ENCODE data around the gene CIDEB.

CIDEB gene

DNA sequence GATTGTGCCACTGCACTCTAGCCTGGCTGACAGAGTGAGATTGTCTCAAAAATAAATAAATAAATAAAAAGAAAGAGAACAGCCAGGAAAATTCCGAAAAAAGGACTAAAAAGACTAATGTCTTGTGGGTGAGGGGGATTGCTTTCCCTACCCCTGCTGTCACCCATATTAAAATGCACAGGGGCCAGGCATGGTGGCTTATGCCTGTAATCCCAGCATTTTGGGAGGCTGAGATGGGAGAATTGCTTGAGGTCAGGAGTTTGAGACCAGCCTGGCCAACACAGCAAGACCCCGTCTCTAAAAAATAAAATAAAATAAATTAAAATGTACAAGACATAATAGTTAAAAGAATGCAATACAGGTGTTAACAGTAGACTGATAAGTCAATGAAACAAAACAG is 14.3 kb downstream of the CIDEB start:
- DNase-seq (ENCODE audit: insufficient read length, low spot score) (no peak), FAIRE-seq (no peak)

DNA sequence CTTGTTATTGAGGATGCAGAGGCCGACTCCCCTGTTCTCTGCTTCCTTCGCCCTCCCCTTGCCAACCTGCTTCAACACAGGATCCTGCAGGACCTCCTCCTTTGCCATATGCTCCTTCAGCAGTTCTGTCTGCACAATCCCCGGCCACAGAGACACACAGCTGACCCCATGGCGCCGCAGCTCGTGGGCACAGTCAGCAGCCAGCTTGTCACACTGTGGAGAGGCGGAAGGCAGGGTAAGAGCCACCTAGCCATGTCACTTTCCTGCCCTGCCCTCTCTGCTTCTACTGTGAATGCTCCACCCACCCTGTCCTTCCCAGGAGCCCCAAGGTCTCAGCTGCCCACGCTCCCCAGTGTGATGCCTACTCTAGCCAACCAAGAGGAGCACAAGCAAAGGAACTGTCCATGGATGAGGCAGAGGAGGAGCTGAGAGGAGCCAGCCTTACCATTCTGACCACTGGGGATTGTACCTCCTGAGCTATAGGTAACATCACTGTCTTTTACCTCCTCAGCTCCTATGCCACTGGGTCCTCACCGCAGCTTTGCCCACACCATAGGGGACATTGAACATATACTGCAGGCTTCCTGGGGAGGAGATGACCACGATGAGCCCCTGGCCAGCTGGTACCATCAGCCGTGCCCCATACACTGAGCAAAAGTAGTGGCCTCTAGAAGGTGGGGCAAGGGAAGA is 15.5 kb downstream of the CIDEB start:
- FAIRE-seq = no peak
- DNase-seq (ENCODE audit: insufficient read length, low spot score) = no peak

DNA sequence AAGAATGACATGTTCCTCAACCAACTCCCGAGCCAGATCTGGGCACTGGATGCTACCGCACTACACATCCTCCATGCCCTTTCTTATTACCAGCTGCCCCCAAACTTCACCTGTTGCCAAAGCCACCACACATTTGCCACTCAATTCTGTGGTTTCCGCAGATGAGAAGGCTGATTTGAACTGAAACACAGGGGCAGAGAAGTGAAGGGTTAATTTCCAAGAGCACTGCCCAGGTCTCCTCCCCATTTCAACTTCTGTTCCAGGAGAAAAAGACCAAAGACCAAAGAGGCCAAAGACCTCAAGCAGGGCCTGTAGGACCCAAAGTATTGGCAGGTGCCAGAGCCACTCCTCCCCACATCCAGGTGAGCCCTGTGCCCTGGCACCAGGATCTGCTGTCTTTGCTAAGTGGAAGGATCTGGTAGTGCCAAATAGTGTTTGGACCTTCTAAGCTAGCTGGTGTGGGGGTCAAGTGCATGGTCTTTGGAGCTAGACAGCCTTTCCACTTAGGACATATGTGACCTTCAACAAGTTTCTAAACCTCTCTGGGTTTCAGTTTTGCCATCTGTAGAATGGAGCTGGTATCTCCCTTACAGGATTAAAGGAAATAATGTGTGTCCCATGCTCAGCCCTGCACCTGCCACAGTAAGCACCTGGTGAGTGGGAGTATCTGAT is 16.2 kb downstream of the CIDEB start:
- no peak for FAIRE-seq
- DNase-seq (ENCODE audit: insufficient read length, low spot score) = no peak

DNA sequence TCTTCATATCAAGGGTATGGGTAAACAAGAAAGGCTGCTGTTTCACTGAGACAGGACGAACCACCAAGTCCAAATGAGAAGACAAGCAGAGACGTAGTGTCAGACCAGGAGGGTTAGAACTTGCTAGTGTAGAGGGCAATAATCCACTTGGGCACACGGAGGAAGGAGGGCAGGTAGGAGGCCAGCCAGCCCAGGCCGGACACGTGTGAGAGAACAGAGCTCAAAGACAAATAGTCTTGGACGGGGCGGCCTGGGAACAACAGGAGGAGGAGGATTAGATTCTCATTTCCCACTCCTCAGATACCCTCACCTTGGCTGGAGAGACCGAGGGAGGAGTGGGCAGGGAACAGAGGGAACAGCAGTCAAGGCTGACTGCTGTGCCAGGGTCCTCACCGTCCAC is 17.0 kb downstream of the CIDEB start:
- DNase-seq (ENCODE audit: insufficient read length, low spot score) (no peak), FAIRE-seq (no peak)

DNA sequence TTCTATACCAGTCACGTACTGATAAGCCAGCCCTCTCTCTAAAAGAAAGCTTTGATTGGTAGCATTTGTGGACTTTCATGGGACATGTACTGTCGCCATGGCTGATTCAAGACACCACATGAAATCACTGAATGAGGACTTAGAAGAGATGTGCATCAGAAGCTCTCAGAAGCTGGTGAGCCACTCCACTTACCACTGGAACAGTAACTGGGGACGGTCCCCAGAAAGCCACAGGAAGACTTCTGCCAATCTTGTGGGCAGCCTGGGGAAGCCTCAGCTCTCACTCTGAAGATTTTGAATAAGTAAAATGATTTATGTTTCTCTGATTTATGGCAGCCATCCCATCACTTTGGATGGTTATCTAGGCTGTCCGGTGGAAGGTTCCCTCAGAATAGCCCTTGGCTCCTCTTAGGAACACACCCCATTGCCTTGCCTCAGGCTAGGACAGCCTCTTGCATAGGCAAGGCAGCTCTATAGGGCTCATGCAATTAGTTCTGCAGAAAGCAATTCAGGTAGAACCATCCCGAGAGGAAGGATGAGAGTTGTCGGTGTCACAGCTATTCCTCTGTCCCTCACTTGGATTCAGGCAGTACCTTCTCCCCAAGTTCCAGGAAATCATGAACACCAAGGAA is 18.0 kb downstream of the CIDEB start:
- no peak for FAIRE-seq
- DNase-seq (ENCODE audit: insufficient read length, low spot score) = no peak

DNA sequence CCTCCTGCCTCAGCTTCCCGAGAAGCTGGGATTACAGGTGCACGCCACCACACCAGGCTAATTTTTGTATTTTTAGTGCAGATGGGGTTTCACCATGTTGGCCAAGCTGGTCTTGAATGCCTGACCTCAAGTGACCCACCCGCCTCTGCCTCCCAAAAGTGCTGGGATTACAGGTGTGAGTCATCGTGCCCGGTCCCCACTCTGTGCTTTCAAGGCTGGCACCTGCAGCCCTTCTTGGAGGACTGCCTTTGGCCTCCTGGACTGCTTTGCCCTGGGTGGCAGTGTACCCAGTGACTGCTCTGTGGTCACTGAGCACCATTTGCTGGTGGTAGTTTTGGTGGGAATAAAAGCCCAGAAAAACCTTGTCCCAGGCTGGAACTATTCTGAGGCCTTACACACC is 20.8 kb downstream of the CIDEB start:
- DNase-seq (ENCODE audit: insufficient read length, low spot score) (no peak), FAIRE-seq (no peak)

DNA sequence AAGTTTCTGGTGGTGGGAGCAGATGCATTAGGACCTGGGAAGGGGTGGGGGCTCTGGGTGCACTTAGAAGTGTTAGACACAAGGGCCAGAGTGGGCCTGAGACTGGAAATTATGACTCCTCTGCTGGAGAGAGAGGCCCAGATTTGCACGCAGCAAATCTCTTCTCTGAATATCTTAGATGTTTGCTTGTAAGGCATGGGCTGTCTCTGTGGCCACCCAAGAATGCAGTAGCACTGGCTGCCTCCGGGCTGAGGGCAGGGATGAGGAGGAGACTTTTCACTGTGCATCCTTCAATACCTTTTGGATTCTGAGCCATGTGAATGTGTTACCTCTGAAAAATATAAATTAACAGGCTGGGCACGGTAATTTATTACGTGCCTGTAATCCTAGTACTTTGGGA is 22.4 kb downstream of the CIDEB start:
- DNase-seq (ENCODE audit: insufficient read length, low spot score) (no peak), FAIRE-seq (no peak)

DNA sequence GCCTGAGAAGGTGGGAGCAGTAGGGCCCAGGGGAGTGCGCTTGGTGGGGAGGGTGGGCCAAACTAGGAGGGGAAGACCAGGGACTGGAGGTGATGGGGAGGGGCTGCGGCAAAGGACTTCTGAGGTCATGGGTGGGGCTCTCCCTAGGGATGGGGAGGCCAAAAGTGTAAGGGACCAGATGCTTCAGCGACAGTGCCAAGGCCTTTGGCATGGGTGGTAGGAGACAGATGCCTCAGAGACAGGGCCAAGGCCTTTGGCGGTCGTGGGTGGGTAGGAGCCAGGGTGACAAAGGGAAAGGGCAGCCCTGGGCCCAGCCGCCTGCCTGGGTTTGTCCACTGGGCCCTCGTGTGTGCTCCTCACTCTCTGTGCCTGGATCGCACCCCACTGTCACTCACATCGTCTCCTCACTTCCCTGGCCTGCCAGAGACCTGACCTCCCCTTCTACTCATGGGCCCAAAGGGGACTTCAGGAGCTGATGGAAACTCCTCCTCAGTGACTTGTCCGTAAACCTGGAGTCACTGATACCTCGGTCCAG is 23.2 kb downstream of the CIDEB start:
- DNase-seq (ENCODE audit: insufficient read length, low spot score) = no peak
- no peak for FAIRE-seq

DNA sequence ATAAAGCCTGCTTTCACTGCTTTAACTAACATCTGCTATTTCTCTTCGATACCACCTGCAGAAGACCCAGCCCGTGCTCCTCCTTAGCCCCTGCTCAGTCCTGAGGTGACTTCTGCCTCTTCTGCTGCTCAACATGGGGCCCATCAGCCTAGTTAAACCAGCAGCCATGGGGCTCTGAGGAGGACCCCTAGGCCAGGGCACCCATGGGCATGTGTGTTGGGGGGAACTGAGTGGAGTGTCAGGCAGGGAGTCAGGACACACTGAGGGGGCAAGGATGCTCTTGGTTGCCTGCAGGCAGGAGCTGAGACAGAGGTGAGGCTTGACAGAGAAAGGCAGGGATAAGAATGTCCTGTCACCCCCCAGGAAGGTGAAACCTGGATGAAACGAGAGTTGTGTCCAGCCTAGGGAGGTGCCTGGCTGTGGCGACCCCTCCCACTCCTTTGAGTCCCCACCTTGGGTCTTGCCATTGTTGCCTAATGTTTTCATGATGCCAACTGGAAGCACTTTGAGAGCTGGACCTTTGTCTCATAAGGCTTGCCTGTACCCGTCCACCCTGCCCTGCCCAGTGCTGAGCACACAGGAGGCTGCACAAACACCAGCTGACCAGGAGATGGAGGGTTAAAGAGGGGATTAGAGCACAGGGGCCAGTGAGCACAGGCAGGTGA is 23.8 kb downstream of the CIDEB start:
- no peak for FAIRE-seq
- DNase-seq (ENCODE audit: insufficient read length, low spot score) = no peak

DNA sequence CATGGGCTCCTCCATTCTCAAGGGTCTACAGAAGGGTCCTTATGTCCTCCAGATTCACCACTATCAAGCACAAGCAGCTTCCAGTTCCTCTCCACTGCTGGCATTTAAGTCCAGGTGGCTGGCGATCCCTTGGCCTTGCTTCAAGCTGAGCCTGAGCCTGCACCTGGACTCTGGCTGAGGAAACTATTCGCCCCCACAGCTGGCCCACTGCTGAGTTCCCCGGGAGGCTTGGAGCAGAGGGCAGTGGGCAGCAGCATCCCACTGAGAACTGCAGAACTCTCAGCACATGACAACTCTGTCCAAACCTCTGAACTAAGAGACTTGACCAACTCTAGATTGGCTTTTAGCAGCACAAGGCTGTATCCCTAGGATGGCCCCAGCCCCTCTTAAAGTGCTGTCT is 25.0 kb downstream of the CIDEB start:
- DNase-seq (ENCODE audit: insufficient read length, low spot score) = no peak
- FAIRE-seq = no peak

DNA sequence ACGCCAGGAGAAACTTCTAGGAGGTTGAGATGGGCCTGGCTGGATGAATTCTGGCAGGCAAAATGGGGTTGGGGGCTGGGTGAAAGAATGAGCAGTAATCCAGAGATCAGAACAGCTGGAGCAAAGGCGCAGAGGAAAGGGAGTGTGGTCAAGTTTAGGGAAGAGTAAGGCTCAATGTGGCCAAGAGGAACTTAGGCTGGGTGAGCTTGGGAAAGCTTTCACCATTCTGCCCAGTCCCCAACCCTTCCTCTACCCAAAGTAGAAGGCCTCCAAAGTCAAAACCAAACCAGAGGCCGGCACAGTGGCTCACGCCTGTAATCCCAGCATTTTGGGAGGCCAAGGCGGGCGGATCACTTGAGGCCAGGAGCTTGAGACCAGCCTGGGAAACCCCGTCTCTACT is 26.1 kb downstream of the CIDEB start:
- FAIRE-seq = no peak
- no peak for DNase-seq (ENCODE audit: insufficient read length, low spot score)

DNA sequence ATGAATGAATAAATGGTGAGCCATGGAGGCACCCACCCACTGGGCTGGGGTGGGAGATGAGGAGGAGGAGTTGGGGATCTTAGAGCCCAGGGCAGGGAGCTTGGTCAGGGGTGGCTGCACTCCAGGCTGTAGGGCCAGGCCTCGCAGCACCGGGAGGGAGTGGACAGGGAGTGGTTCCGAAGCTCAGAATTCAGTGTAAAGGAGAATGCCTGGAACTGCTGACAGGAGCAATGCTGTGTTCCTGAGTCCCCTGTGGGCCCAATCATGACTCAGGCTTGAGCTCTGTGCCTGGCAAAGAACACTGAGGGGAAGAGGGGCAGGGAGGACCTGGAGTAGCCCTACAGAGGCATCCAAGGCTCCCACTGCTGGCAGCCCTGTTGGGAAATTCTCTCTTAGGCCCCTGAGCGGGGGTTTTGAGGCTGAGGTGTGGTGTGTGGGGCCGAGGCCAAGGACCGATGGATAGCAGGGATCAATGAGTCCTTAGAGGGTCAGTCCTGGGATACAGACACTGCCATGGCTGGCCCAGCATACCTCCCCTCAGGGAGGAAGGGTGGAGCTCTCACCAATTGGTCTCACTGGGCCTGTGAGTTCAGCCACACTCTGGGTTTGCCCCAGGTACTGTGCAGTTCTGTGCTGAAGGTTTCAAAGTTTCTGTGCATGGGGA is 26.8 kb downstream of the CIDEB start:
- FAIRE-seq = no peak
- no peak for DNase-seq (ENCODE audit: insufficient read length, low spot score)

DNA sequence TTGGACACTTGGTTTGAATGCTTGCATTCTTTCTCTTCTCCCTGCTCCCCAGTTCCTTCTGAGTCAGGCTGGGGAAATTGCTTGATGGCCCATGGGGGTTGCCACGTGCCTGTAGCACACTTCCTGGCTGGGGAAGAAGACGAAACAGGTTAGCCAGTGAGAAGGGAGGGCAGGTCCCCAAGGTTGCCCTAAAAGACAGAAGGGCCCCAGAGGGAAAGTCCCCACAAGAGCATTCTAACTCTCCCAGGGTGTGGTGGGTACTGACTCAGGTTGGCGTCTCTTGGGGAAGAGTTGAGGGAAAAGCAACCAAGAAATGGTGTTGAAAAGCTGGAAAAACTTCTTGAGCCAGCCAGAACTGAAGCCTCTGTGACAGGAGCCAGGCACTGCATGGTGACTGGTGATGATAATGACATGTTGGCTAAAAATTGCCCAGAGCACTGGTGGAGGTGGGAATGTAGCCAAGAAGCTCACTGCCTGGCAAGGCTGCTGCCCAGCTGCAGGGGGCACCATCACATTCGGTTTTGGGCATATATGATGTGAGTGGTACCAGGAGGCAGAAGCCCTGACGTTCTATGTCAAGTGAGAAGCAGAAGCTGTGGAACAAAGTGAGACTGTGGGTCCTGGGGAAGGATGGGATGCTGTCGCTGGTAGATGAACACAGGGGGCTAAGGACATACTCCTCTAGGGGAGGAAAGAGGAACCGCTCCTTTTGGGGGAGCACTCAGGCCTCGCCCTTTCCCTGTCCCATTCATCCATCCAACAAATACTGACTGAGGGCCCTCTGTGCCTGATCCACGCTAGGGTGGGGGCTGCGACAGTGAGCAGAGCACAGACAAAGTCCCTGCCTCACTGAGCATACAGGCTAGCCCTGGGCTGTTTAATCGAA is 28.2 kb downstream of the CIDEB start:
- DNase-seq (ENCODE audit: insufficient read length, low spot score) (no peak), FAIRE-seq (no peak)

DNA sequence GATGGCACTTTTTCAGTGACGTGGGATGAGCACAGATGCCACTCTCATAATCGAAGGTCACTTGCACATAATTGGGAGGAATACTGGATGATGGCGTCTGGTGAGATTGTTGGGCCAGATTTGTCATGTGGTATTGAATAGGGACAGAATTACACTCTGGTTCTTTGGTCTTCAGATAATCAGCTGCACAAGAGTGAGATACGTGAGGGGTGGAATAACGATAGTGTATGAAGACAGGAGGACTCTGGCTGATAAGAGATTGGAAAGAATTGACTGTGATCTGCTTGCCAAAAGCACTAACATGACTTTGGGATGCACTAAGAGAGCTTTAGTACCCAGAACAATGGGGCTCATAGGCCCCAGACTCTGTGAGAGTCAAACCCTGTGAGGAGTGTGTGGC is 29.4 kb downstream of the CIDEB start:
- FAIRE-seq (no peak), DNase-seq (ENCODE audit: insufficient read length, low spot score) (no peak)

DNA sequence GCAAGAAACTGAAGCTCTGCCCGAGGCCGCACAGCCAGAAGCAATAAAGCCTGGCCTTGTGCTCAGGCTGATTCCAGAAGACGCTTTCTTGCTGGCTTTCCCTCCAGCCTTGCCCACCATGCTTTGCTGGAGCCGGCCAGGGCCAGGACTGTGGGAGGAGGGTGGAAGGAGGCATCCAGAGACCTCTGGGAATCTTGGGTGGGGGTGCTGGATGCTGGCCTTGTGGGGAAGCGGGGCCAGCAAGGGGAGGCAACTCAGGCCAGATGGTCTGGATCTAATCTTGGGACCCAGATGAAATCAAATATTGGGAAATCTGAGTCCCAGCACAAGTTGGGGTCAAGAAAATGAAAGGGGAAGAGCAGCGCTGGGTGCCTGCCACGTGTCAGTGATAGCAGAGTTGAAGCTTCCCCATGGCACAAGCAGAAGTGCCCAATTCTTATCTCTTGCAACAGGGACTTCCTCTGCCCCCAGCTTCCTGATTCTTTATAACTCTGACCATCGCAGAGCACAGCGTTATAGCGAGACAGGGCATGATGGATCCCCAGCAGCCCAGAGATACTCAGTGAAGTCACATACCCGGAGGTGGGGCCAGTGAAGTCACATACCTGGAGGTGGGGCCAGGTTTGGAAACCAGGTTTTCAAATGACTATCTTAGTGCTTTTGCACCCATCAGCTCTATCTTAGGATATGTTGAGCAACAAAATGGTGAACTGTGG is 30.0 kb downstream of the CIDEB start:
- no peak for DNase-seq (ENCODE audit: insufficient read length, low spot score)
- no peak for FAIRE-seq

DNA sequence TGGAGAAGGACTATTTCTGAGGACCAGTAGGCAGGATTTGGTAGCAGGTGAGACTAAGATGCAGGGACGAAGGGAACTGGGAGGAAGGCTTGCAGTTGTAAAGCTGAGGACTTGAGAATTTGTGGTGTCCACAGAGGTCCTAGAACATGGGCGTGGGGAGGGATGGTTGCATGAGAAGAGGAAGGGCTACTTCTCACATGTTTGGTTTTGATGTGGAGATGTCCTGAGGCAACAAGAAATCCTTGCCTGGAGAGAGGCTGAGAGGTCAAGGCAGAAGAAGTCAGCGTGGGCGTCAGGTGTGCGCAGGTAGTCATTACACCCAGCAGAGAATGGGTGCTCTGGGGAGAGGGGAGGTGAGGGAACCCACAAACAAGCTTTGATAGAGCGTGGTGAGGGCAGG is 30.7 kb downstream of the CIDEB start:
- FAIRE-seq (no peak), DNase-seq (ENCODE audit: insufficient read length, low spot score) (no peak)

DNA sequence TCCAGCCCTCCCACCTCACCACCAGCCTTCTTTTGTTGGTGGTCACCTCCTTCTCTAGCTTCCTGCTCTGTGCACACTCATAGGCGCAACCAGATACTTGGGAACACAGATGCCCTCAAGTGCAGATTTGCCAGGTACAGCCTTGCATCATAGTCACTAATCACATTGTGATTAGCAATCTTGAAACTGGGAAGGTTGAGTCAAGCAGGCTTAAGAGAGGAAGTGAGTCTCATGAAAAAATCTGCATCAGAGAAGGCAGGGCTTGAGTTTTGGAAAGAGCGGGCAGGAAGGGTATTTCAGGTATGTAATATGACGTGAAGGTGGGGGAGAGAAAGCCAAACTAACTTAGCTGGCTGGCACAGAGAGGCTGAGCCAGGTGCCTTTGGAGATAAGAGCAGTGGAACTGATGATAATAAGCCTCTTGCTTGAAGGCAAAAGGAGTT is 33.7 kb downstream of the CIDEB start:
- DNase-seq (ENCODE audit: insufficient read length, low spot score) (no peak), FAIRE-seq (no peak)

DNA sequence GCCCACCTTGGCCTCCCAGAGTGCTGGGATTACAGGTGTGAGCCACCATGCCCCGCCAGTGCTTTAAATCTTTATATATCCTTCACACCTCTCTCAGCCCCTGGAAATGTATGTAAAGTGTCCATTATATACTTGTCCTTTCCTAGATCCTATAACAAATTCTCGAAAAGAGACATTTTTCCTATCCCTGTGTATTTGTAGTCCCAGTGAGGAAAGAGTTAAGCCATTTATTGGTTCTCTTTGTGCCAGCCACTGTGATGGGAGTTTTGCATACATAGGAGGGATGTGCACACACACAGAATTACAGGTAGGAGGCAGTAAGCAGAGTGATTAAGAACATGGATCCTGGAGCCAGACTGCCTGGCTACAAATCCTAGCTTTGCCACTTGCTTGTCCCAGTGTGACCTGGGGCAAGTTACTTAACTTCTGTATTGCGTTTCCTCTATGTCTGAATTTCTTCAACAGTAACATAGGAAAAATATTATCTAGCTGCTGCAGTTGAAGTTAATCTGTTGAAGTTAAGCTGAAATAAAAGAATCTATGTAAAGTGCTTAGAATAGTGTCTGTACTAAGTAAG is 34.3 kb downstream of the CIDEB start:
- FAIRE-seq (no peak), DNase-seq (ENCODE audit: insufficient read length, low spot score) (no peak)

DNA sequence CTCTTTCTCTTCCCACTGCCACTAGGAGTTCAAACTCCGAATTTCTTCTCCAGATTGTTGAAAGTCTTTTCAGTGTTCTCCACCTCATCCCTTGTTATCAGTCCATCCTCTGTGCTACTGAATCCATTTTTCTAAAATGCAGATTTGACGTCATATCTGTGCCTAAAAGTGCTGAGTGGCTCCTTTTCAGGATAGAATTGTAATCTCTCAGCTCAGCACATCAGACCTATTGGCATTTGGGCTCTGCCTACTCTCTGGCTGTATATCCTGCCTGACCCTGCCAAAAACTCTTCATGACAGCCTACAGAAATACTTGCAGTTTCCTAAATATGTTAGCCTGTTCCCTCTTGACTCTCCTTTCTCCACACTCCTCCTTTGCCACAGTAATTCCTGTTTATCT is 35.3 kb downstream of the CIDEB start:
- FAIRE-seq (no peak), DNase-seq (ENCODE audit: insufficient read length, low spot score) (no peak)
